ENCODE results near the gene SMIM5.
A peak's percentile ranks its signal among the peaks of the same experiment; 100 is the strongest.
"Not testable (repeated sequence)": the region's sequence is repeated elsewhere in the genome, so short reads cannot be mapped to it uniquely, and the experiment has no call there.

Gene SMIM5

DNA sequence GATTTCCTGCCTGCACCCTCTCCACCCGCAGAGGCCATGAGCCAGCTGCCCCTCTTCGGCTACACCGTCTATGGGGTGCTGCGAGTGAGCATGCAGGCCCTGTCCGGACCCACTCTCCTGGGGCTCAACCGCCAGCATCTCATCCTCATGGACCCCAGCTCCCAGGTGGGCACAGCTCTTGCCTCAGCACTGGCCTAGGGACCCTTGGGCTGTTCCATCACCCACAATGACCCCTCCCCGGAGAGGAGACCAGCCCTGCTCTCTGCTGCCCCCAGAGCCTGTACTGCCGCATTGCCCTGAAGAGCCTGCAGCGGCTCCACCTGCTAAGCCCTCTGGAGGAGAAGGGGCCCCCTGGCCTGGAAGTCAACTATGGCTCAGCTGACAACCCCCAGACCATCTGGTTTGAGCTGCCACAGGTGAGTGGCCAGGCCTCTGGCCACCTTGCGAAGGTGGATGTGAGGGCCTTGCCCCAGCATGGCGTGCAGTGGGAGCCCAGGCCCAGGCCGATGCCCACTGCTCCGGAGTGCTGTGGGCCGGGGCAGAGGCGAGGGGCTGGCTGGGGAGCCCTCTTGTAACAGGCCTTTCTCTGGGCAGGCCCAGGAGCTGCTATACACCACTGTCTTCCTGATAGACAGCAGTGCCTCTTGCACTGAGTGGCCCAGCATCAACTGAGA is 7.3 kb upstream of the SMIM5 start:
- no peak for DNase-seq (ENCODE audit: low read depth in 2 of 2)

DNA sequence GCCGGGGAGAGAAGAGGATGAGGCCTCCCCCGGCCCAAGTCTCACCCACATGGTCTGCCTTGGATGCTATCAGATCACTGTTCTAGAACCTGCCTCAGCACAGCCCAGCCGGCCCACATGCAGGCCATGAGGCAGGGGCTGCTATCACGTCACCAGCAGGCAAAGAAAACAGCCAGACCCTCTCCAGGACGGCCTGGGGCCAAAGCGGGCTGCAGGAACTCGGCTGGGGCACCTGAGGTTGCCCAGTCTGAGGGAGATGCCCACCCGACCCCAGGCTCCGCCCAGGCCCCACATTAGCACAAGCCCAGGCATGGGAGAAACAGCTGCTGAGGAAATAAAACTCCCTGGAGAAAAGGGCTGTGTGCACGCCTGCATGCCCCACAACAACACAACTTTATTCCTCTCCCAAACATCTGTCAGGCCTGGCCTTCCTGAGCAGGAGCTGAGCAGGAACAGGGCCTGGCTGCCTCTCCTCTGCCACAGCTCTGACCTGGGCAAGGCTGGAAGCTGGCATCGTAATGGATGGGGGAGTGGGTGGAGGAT is 6.7 kb upstream of the SMIM5 start:
- no peak for DNase-seq (ENCODE audit: low read depth in 2 of 2)

DNA sequence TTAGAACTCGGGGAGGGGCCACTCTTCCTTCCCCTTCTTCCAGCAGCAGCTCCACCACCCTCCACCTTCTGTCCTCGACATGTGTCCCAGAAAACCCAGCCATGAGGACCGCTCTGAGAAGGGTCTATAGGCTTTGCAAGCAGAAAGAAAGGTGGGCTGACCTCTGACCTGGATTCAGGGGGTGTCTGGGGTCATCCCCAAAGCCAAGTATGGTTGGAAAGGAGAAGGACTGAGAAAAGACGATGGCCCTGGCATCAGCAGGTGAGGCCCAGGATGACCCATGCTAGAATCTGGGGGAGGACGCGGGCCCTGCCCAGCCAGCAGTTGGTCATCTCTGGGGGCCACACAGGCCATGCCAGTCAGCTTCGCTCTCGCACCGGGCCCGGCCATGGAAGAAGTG is 6.1 kb upstream of the SMIM5 start:
- no peak for DNase-seq (ENCODE audit: low read depth in 2 of 2)

DNA sequence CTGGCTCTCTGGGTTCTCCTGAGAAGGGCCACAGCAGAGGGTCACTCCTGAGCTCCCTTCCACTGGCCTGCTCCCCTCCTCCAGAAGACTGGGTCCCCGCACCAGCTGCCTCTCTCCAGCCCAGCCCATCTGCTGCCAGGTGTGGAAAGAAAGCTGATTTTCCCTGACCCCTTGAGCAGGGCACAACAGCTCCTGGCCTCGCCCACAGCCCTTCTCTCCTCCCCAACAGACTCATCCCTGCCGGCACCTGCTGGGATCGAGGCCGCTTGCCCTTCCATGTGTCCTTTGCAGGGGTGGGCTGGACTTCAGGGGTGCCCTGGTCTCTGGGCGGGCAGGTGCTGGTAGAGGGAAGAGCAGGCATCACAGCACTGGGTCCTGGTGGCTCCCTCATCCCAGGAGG is 4.8 kb upstream of the SMIM5 start:
- no peak for DNase-seq (ENCODE audit: low read depth in 2 of 2)

DNA sequence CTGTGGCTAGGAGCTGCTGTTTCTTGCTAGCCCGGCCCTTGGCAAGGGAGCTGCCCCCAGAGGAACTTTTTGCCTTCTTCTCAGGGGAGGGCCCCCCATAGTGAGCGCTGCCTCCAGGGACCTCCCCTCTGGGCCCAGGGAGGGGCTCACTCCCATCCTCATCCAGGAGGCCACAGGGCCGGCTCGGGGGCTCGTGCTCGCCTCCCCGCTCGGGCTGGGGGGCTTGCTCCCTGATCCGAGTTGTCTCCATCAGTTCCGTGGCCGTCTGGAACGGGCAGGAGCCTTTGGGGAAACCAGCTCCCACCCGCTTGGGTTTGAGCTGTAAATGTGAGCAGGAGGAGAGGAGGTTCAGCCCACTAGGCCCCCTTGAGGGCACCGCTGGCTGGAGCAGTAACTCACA is 4.1 kb upstream of the SMIM5 start:
- no peak for DNase-seq (ENCODE audit: low read depth in 2 of 2)

DNA sequence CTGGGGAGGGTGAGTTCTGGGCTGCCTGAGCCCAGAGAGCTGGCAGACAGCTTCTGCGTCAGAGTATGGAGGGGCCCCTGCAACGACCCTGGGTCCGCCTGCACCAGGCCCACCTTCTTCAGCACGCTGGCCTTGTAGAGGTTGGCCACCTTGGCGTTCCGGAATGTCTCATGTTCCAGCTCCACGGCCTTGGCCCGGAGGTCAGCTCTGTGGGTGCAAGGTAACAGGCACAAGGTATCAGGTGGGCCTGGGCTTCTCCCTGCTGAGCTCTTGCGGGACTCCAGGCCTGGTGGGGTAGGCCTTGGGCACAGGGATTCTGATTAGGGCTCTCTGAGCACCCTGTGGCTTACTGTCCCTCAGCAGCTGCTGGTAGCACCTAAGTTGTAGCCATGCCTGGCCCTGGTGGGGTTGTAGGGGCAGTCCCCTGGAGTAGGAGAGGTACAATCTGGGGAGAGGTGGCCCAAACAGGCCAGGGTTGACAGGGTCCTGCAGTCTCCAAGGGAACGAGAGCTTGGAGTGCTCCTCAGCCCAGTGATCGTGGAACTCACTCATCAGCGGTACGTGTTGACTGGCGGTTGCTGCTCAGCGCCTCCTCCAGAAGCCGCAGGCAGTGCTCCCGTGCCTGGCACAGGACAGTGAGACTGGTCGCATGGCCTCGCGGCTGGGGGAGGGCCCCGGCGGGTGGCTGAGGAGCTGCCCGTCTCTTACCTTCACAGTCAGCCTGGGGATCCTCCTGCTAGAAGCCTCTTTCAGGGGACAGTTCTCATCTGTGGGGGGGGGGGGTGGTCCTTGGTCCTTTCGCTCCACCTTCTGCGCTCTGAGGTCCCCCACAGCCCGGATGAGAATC is 2.9 kb upstream of the SMIM5 start:
- DNase-seq (ENCODE audit: low read depth in 2 of 2): no peak

GRCh38 chr17:75631353-75631752 is 1.9 kb upstream of the SMIM5 start:
- no peak for DNase-seq (ENCODE audit: low read depth in 2 of 2)

DNA sequence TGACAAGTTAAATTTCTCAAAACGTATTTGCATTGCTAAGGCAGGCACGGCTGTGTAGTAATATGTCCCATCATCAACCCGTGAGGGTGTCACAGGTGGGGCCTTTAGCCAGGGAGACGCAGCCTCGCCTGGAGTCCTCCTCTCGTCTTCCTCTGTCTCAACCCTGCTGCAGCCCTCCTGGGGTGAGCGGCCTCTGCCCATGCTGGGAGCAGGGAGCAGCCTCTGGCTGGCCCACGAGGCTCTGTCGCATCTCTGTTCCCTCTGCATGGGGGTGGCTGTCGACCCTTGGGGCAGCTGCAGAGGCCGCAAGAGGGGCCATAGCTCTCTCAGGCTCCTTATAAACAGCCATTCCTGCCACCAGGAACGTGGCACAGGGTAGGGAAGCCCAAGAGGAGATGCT is 806 bp upstream of the SMIM5 start:
- DNase-seq (ENCODE audit: low read depth in 2 of 2): no peak

GRCh38 chr17:75633486-75634375 is 497 bp downstream of the SMIM5 start:
- DNase-seq (ENCODE audit: low read depth in 2 of 2): peak in 1 of 2 donors; percentile 32

- no peak for DNase-seq (ENCODE audit: low read depth in 2 of 2)
Measured at GRCh38 chr17:75634376-75634740, 1.1 kb downstream of the SMIM5 start.

GRCh38 chr17:75634754-75635609 is 1.7 kb downstream of the SMIM5 start:
- no peak for DNase-seq (ENCODE audit: low read depth in 2 of 2)

DNA sequence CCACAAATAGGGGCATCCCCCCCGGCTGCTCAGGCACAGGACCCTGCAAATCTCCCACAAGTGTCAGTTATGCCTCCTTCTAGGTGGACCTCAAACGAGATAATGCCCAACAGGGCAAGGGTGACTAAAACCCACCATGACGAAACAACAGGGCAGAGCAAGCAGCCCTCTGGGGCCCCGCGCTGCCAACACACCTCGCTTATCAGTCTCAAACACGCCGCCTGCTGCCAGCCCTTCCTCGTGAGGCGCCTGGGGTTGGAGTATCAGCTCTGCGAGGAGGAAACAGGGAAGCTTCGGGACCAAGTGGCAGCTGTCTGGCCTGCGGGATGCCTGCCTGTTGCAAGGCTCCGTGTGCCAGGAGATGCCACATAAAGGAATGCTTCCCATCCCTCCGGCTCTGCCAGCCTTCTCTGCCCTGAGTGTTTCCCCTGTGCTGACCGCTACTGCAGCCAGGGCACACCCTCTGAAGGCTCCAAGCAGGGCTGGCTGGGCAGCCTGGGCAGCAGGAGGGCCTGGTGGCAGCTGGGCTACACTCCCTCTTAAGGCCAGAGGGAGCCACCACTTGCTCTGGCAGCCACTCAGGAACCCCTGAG is 2.5 kb downstream of the SMIM5 start:
- no peak for DNase-seq (ENCODE audit: low read depth in 2 of 2)

DNA sequence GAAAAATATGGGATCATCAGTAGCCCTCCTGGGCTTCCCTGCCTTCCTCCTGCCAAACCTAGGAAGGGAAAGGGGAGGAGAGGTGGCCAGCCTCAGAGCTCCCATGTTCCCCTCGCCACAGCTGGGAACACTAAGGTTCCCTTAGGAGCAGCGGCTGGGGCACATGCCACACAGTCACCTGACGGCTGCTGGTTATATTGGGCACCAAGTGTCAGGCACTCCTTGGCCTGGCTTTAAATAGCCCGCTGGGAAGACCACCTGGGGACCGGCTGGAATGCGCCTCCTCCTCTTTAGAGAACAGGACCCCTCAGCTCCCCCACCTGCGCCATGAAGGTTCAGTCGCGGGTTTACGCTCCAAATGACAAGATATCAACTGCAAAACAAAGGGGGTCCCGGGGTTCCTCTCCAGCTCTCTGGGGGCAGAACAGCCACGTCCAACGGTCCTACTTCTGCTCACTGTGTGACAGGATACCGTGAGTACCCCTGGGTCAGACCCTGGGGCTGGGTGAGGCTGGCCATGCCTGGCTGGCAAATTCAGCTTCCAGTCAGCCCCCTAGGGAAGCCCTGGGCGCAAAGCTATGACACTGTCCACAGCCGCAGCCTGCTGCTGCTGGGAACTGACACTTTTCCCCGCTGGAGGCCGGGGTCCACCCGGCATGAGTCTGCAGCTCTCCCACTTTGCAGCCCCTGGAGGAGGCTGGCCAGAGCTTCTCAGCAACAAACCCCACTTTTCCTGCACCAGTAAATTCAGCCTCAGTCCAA is 3.3 kb downstream of the SMIM5 start:
- DNase-seq (ENCODE audit: low read depth in 2 of 2): no peak

GRCh38 chr17:75637143-75637538 is 3.9 kb downstream of the SMIM5 start:
- no peak for DNase-seq (ENCODE audit: low read depth in 2 of 2)

GRCh38 chr17:75637551-75637950 is 4.3 kb downstream of the SMIM5 start:
- no peak for DNase-seq (ENCODE audit: low read depth in 2 of 2)

DNA sequence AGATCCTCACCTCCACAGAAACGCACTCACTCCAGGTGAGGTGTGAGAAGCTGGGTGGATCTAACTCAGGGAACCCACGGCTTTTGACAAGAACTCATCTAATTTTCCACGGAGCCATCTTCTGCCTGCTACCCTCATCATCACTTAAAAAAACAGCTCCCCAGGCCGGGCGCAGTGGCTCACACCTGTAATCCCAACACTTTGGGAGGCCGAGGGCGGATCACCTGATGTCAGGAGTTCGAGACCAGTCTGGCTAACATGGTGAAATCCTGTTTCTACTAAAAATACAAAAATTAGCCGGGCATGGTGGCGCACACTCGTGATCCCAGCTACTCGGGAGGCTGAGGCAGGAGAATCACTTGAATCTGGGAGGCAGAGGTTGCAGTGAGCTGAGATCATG is 4.8 kb downstream of the SMIM5 start:
- DNase-seq (ENCODE audit: low read depth in 2 of 2): not testable (repeated sequence)

DNA sequence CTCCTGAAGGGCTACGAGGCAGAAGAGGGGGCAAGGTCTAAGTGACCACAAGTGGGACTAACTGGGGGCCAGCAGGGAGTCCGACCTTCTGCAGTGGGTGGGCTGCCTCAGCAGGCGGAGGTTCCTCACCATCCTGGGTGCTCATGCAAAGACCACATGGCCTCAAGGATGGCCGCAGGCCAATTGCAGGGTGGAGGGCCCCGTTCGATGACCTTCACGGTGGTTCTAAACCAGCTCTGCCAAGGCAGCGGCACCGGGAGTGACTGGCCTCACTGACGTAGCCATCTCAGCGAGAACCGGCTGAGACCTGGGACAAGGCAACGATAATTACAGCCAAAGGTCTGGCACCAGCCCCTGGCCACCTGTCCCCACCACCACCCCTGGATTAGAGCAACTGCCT is 5.7 kb downstream of the SMIM5 start:
- DNase-seq (ENCODE audit: low read depth in 2 of 2): no peak

- DNase-seq (ENCODE audit: low read depth in 2 of 2): no peak
Measured at GRCh38 chr17:75639327-75639726, 6.1 kb downstream of the SMIM5 start.

DNA sequence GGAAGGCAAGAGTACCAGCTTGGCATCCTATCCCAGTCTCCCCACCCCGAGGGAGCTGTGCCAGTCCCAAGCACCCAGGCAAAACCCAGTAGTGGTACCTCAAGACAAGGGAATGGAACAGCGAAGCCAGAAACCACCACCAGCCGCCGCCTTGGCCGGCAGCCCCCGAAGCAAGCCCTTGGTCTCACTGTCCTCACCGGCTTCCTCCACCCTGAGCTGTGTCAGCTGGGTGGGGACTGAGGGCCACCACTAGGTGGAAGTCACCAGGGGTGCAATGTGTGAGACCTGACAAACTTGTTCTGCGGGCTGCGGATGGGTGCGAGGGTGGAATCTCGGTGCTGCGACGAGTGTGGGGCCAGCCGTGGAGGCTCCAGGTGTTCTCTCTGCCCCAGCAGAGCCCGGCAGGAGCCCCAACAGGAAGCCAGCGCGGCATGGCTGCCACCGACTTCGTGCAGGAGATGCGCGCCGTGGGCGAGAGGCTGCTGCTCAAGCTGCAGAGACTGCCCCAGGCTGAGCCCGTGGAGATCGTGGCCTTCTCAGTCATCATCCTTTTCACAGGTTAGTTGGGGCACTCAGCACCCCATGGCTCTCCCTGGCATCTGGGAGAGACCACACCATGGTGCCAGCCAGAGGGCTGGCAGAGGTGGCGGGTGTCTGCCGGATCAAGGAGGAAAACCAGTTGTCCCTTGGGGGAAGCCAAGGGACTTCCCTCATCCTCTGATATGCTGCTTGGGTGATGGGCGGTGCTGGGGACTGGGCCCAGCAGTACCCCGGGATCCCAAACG is 6.7 kb downstream of the SMIM5 start:
- DNase-seq (ENCODE audit: low read depth in 2 of 2): no peak

Measured in stimulated activated CD8-positive, alpha-beta memory T cell treated with anti-CD3 and anti-CD28 coated beads, Interleukin-15, amount 100 ng/mL, for 4 hours (primary cell).